ENCODE measurements around the gene SAMMSON. TPM values are rescaled to one million over a fixed set of nuclear protein-coding genes. Genes with fewer than 3 reads are reported as not detected.

The SAMMSON gene
- polyA plus RNA-seq, 3 donors, result not detected

- no peak overlapping the region for H3K4me2 ChIP-seq (replicated peaks; ENCODE audit: extremely low read depth, low read length, poor library complexity, severe bottlenecking)
- H3K36me3 Mint-ChIP-seq, result no peaks in the 10 kb centered on the region
- TF ChIP-seq CTCF (IDR thresholded peaks at IDR 0.05), result no peak
- H3K4me3 Mint-ChIP-seq, result no peak overlapping the region
- no peaks in the 10 kb centered on the region for H4K20me1 ChIP-seq (ENCODE audit: insufficient read depth, low read length)
- WGBS (ENCODE audit: insufficient coverage), result 92% methylated on average over 3 of the region's 4 CpGs
- peaks cover 0 to 8% (median 3%) of the 10 kb centered on the region in 7 donors for H3K9me3 Mint-ChIP-seq
- no peak overlapping the region for H3K4me3 ChIP-seq (replicated peaks in 1 of 3; ENCODE audit: low read depth in 2 of 3, low read length in 3 of 3)
- H3K27ac Mint-ChIP-seq, result no peak overlapping the region
- H3K27me3 ChIP-seq (ENCODE audit: control insufficient read depth in 2 of 2, insufficient read depth in 2 of 2, low read length in 2 of 2), result no peaks in the 10 kb centered on the region
- peaks cover 0 to 2% (median 0%) of the 10 kb centered on the region in 3 donors for H3K27me3 Mint-ChIP-seq (ENCODE audit: low read depth in 3 of 3)
- no peak overlapping the region for H3K9ac ChIP-seq (ENCODE audit: insufficient read depth, low read length, poor library complexity, severe bottlenecking)
- peaks cover 7 to 8% of the 10 kb centered on the region in 2 donors for H3K4me1 ChIP-seq (ENCODE audit: control insufficient read depth in 1 of 2, insufficient read depth in 2 of 2, low read length in 2 of 2)
- peaks cover 10% of the 10 kb centered on the region for H3K4me1 Mint-ChIP-seq
- H3K9me3 ChIP-seq (replicated peaks in 1 of 2; ENCODE audit: control insufficient read depth in 1 of 2, insufficient read depth in 1 of 2, low read length in 2 of 2), result peaks cover 0 to 5% of the 10 kb centered on the region in 2 donors
- no peaks in the 10 kb centered on the region for H3K79me2 ChIP-seq (ENCODE audit: insufficient read depth, low read length)
- no peak for DNase-seq
- H3K27ac ChIP-seq (ENCODE audit: low read depth in 1 of 2, low read length in 2 of 2), result no peak overlapping the region
- intact Hi-C loops (cut with micrococcal nuclease), result no loop called here
- no peaks in the 10 kb centered on the region for H3K36me3 ChIP-seq (replicated peaks in 1 of 2; ENCODE audit: control insufficient read depth in 1 of 2, insufficient read depth in 2 of 2, low read length in 2 of 2)
- H2AFZ ChIP-seq (ENCODE audit: insufficient read depth, low read depth, low read length, poor library complexity, severe bottlenecking), result no peak overlapping the region
These were observed 1.1 kb downstream of the SAMMSON start for GRCh38 chr3:70000563-70001081.

- Mint-ChIP-seq H3K4me3 (no peak overlapping the region), H3K27ac (no peak overlapping the region), H3K27me3 (ENCODE audit: low read depth in 3 of 3) (peaks cover 0 to 2% (median 0%) of the 10 kb centered on the region in 3 donors), H3K4me1 (peaks cover 13% of the 10 kb centered on the region), H3K9me3 (peaks cover 0 to 15% (median 8%) of the 10 kb centered on the region in 7 donors), H3K36me3 (no peaks in the 10 kb centered on the region)
- TF ChIP-seq CTCF (IDR thresholded peaks at IDR 0.05), result no peak
- H3K4me3 ChIP-seq (replicated peaks in 1 of 3; ENCODE audit: low read depth in 2 of 3, low read length in 3 of 3), result no peak overlapping the region
- intact Hi-C loops (cut with micrococcal nuclease), result no loop called here
- no peaks in the 10 kb centered on the region for H3K36me3 ChIP-seq (replicated peaks in 1 of 2; ENCODE audit: control insufficient read depth in 1 of 2, insufficient read depth in 2 of 2, low read length in 2 of 2)
- no peak overlapping the region for H2AFZ ChIP-seq (ENCODE audit: insufficient read depth, low read depth, low read length, poor library complexity, severe bottlenecking)
- H3K4me2 ChIP-seq (replicated peaks; ENCODE audit: extremely low read depth, low read length, poor library complexity, severe bottlenecking), result no peak overlapping the region
- peaks cover 0 to 5% of the 10 kb centered on the region in 2 donors for H3K9me3 ChIP-seq (replicated peaks in 1 of 2; ENCODE audit: control insufficient read depth in 1 of 2, insufficient read depth in 1 of 2, low read length in 2 of 2)
- H3K79me2 ChIP-seq (ENCODE audit: insufficient read depth, low read length), result no peaks in the 10 kb centered on the region
- peaks cover 12 to 13% of the 10 kb centered on the region in 2 donors for H3K4me1 ChIP-seq (ENCODE audit: control insufficient read depth in 1 of 2, insufficient read depth in 2 of 2, low read length in 2 of 2)
- no peaks in the 10 kb centered on the region for H3K27me3 ChIP-seq (ENCODE audit: control insufficient read depth in 2 of 2, insufficient read depth in 2 of 2, low read length in 2 of 2)
- no peak overlapping the region for H3K9ac ChIP-seq (ENCODE audit: insufficient read depth, low read length, poor library complexity, severe bottlenecking)
- no peaks in the 10 kb centered on the region for H4K20me1 ChIP-seq (ENCODE audit: insufficient read depth, low read length)
- H3K27ac ChIP-seq (ENCODE audit: low read depth in 1 of 2, low read length in 2 of 2), result no peak overlapping the region
- no peak for DNase-seq
These were observed 3.6 kb downstream of the SAMMSON start for GRCh38 chr3:70003119-70003518.
